Smooth muscle cell (in vitro differentiated cells): Measurements from ENCODE around the gene COP1. TPM values are rescaled to one million over a fixed set of nuclear protein-coding genes. Genes with fewer than 3 reads are reported as not detected.
"Not testable (repeated sequence)": the region's sequence is repeated elsewhere in the genome, so short reads cannot be mapped to it uniquely, and the experiment has no call there.

Source experiments
- DNase-seq: peaks from one replicate; lab custom pipeline; 2025; ENCODE audit not compliant: unreplicated experiment; lab: John Stamatoyannopoulos, UW
- H2AFZ ChIP-seq: fragments of 200-600 bp; sonication (generic); 2 replicates; pipeline ENCODE4 v1.6.0; 2016; ENCODE audit warnings: antibody characterized with exemption, low read depth, mild to moderate bottlenecking
- H3F3A ChIP-seq: fragments of 200-600 bp; sonication (generic); 2 replicates; pipeline ENCODE4 v1.6.0; 2017; ENCODE audit warnings: antibody characterized with exemption, low read depth
- H3K27ac ChIP-seq: fragments of 200-600 bp; sonication (generic); 2 replicates; pipeline ENCODE4 v1.5.1; 2016; ENCODE audit warnings: low read depth, mild to moderate bottlenecking
- H3K27me3 ChIP-seq: fragments of 200-600 bp; sonication (generic); 2 replicates; pipeline ENCODE4 v1.6.1; 2016; ENCODE audit warnings: low read depth, mild to moderate bottlenecking
- H3K36me3 ChIP-seq: fragments of 200-600 bp; sonication (generic); 2 replicates; pipeline ENCODE4 v1.5.1; 2016; ENCODE audit warnings: low read depth
- H3K4me1 ChIP-seq: fragments of 200-600 bp; sonication (generic); 2 replicates; pipeline ENCODE4 v1.5.1; 2016; ENCODE audit warnings: low read depth
- H3K4me2 ChIP-seq: fragments of 200-600 bp; sonication (generic); 2 replicates; pipeline ENCODE4 v1.6.0; 2016; ENCODE audit warnings: mild to moderate bottlenecking
- H3K4me3 ChIP-seq: fragments of 200-600 bp; sonication (generic); 2 replicates; pipeline ENCODE4 v1.5.1; 2016; ENCODE audit warnings: mild to moderate bottlenecking
- H3K79me2 ChIP-seq: fragments of 200-600 bp; sonication (generic); 2 replicates; pipeline ENCODE4 v1.6.0; 2016; ENCODE audit warnings: low read depth, mild to moderate bottlenecking
- H3K9ac ChIP-seq: fragments of 200-600 bp; sonication (generic); 2 replicates; pipeline ENCODE4 v1.6.0; 2016; ENCODE audit warnings: low read depth
- H3K9me3 ChIP-seq: fragments of 200-600 bp; sonication (generic); replicated peaks from 2 replicates; pipeline ENCODE4 v1.5.1; 2016; ENCODE audit warnings: low read depth
- H4K20me1 ChIP-seq: fragments of 200-600 bp; sonication (generic); 2 replicates; pipeline ENCODE4 v1.6.0; 2016; ENCODE audit warnings: low read depth
- CTCF ChIP-seq: fragments of 200-600 bp; sonication (generic); IDR thresholded peaks from 2 replicates; pipeline ENCODE4 v1.5.1; 2017; ENCODE audit warnings: borderline replicate concordance, mild to moderate bottlenecking, antibody characterized with exemption; ENCODE audit not compliant: insufficient read depth, poor library complexity, severe bottlenecking
- WGBS: methylation state at CpG from one replicate; pipeline ENCODE4 v1.1.7; 2016; ENCODE audit warnings: low lambda C conversion rate; 5-methylcytosine and 5-hydroxymethylcytosine counted together
- polyA plus RNA-seq: library from polyadenylated mRNA; unstranded; fragments of >200 nt; fragmentation: Nextera tagmentation; extraction: Ambion mirVana; gene quantifications from 2 replicates; pipeline ENCODE4 v1.2.1, GENCODE V29; 2016
- total RNA-seq: library from RNA; depleted of rRNA; stranded (reverse); fragments of >200 nt; gene quantifications from 2 replicates; pipeline ENCODE4 v1.2.3, GENCODE V29; 2014

COP1 gene
- total and polyA plus RNA-seq, 2 experiments from 2014 or later, result 44.8 to 68.2 TPM

- no peaks in the 10 kb centered on the region for H3K27me3 ChIP-seq
- no peaks in the 10 kb centered on the region for H4K20me1 ChIP-seq
Observed at GRCh38 chr1:176029155-176029554, 177.9 kb downstream of the COP1 start.

GRCh38 chr1:176027934-176028333 is 179.2 kb downstream of the COP1 start:
- H3K27me3 ChIP-seq, H3K4me1 ChIP-seq, H3K27ac ChIP-seq, H2AFZ ChIP-seq, H3K9ac ChIP-seq, H3K4me3 ChIP-seq, H3K79me2 ChIP-seq, H3K4me2 ChIP-seq, DNase-seq, H4K20me1 ChIP-seq, H3F3A ChIP-seq, H3K9me3 ChIP-seq: not testable (repeated sequence)
- WGBS, result 99% methylated on average over 4 of the region's 4 CpGs
- H3K36me3 ChIP-seq, result peaks cover 17% of the 10 kb centered on the region

More at GRCh38 chr1:176029155-176029554, 177.9 kb downstream of the COP1 start:
- H3K36me3 ChIP-seq, result peaks cover 17% of the 10 kb centered on the region
- peaks cover 2% of the 10 kb centered on the region for H3K4me1 ChIP-seq
- H2AFZ ChIP-seq, result no peak overlapping the region
- no peak overlapping the region for H3K4me3 ChIP-seq
- H3K9me3 ChIP-seq, result no peaks in the 10 kb centered on the region
- no peaks in the 10 kb centered on the region for H3K79me2 ChIP-seq
- no peak for DNase-seq
- no peak overlapping the region for H3K4me2 ChIP-seq
- H3F3A ChIP-seq, result no peaks in the 10 kb centered on the region
- no peak overlapping the region for H3K27ac ChIP-seq
- H3K9ac ChIP-seq, result no peak overlapping the region
- TF ChIP-seq CTCF, result no peak

- WGBS, result 97% methylated on average over 3 of the region's 3 CpGs
- H3K4me1 ChIP-seq, result no peaks in the 10 kb centered on the region
- no peaks in the 10 kb centered on the region for H3K79me2 ChIP-seq
- H3K27me3 ChIP-seq, result no peaks in the 10 kb centered on the region
- H3K4me2 ChIP-seq, result no peak overlapping the region
- H3K9me3 ChIP-seq, result no peaks in the 10 kb centered on the region
- no peak overlapping the region for H3K9ac ChIP-seq
- TF ChIP-seq CTCF, result no peak
- H2AFZ ChIP-seq, result no peak overlapping the region
- no peaks in the 10 kb centered on the region for H3F3A ChIP-seq
- H3K4me3 ChIP-seq, result no peak overlapping the region
- H4K20me1 ChIP-seq, result peaks cover 6% of the 10 kb centered on the region
- H3K27ac ChIP-seq, result no peak overlapping the region
- H3K36me3 ChIP-seq, result peaks cover 15% of the 10 kb centered on the region
- no peak for DNase-seq
Observed at GRCh38 chr1:176022574-176022973, 184.5 kb downstream of the COP1 start.

- Histone ChIP-seq H3K36me3 (no peaks in the 10 kb centered on the region), H3K27me3 (no peaks in the 10 kb centered on the region), H3K4me1 (no peaks in the 10 kb centered on the region), H3K9ac (no peak overlapping the region), H4K20me1 (peaks cover 4% of the 10 kb centered on the region), H2AFZ (no peak overlapping the region), H3K4me3 (no peak overlapping the region), H3K27ac (no peak overlapping the region), H3F3A (no peaks in the 10 kb centered on the region), H3K4me2 (no peak overlapping the region), H3K79me2 (no peaks in the 10 kb centered on the region), H3K9me3 (no peaks in the 10 kb centered on the region)
- DNase-seq, result no peak
- TF ChIP-seq CTCF, result no peak
- 97% methylated on average over 4 of the region's 4 CpGs for WGBS
Observed at GRCh38 chr1:176017722-176018121, 189.4 kb downstream of the COP1 start.
